HEK293 (cell line): ENCODE results near the gene CRTAC1.

Experiments used
- CTCF ChIA-PET: fragments of 350-600 bp; formaldehyde crosslinking; extraction: SDS; loops from one replicate; lab custom pipeline; 2021; ENCODE audit warnings: antibody characterized with exemption; lab: Yijun Ruan, JAX
- POLR2A ChIA-PET: fragments of 300-600 bp; formaldehyde crosslinking; extraction: SDS; loops from one replicate; lab custom pipeline; 2020; ENCODE audit warnings: antibody characterized with exemption, inconsistent platforms; lab: Yijun Ruan, JAX
- H3K27ac ChIP-seq: fragments of 200-500 bp; sonication (Bioruptor generic); 2 replicates; pipeline ENCODE4 v1.5.1; 2014; ENCODE audit warnings: low read depth, low read length, control low read depth, inconsistent platforms; ENCODE audit errors: extremely low read depth
- H3K36me3 ChIP-seq, 2 experiments: fragments of 200-500 bp in 1 of 2; sonication (Bioruptor generic) in 1 of 2; 1 replicate in 1 of 2; 2 replicates in 1 of 2; pipeline ENCODE4 v1.5.1; 2014 to 2017; ENCODE audit warnings: inconsistent platforms in 2 of 2, low read length in 2 of 2; ENCODE audit not compliant: control insufficient read depth in 2 of 2, insufficient read depth in 1 of 2
- H3K4me1 ChIP-seq: fragments of 200-500 bp; sonication (Bioruptor generic); 2 replicates; pipeline ENCODE4 v1.5.1; 2014; ENCODE audit warnings: mild to moderate bottlenecking, low read length, inconsistent platforms; ENCODE audit not compliant: control insufficient read depth, insufficient read depth
- H3K4me3 ChIP-seq: 2 replicates; pipeline ENCODE4 v1.5.1; 2011; ENCODE audit warnings: low read depth, mild to moderate bottlenecking, control low read depth, low read length, moderate library complexity
- H3K9me3 ChIP-seq: fragments of 200-500 bp; sonication (Bioruptor generic); 2 replicates; pipeline ENCODE4 v1.5.1; 2014; ENCODE audit warnings: low read depth, low read length, inconsistent platforms; ENCODE audit not compliant: control insufficient read depth, insufficient read depth
- HOXA7 ChIP-seq: sonication (generic); formaldehyde crosslinking; IDR thresholded peaks from 2 replicates; pipeline ENCODE4 v1.8.1; 2022; ENCODE audit warnings: missing genetic modification reagents, borderline replicate concordance
- KLF1 ChIP-seq: fragments of 450-650 bp; formaldehyde crosslinking; IDR thresholded peaks from 2 replicates; pipeline ENCODE4 v1.5.1; 2016; ENCODE audit warnings: missing biosample characterization, missing genetic modification characterization
- KLF9 ChIP-seq: fragments of 450-650 bp; formaldehyde crosslinking; IDR thresholded peaks from 2 replicates; pipeline ENCODE4 v1.5.1; 2016; ENCODE audit warnings: missing biosample characterization, missing genetic modification characterization, low read depth
- MZF1 ChIP-seq: fragments of 450-650 bp; formaldehyde crosslinking; IDR thresholded peaks from 2 replicates; pipeline ENCODE4 v1.5.1; 2017; ENCODE audit warnings: missing biosample characterization, missing genetic modification characterization, borderline replicate concordance
- SCRT1 ChIP-seq: fragments of 450-650 bp; formaldehyde crosslinking; IDR thresholded peaks from 2 replicates; pipeline ENCODE4 v1.5.1; 2016; ENCODE audit warnings: missing biosample characterization, missing genetic modification characterization, borderline replicate concordance
- SETDB1 ChIP-seq: IDR thresholded peaks from one replicate; pipeline ENCODE4 v1.6.1; 2017; ENCODE audit warnings: mild to moderate bottlenecking, low read length, moderate library complexity, mixed read lengths; ENCODE audit not compliant: insufficient read length
- ZBTB48 ChIP-seq: fragments of 450-650 bp; formaldehyde crosslinking; IDR thresholded peaks from 2 replicates; pipeline ENCODE4 v1.5.1; 2016; ENCODE audit warnings: missing biosample characterization, missing genetic modification characterization
- ZFP69B ChIP-seq: fragments of 450-650 bp; formaldehyde crosslinking; IDR thresholded peaks from 2 replicates; pipeline ENCODE4 v1.5.1; 2016; ENCODE audit warnings: missing biosample characterization, missing genetic modification characterization
- ZNF133 ChIP-seq: fragments of 450-650 bp; formaldehyde crosslinking; IDR thresholded peaks from 2 replicates; pipeline ENCODE4 v1.5.1; 2016; ENCODE audit warnings: missing biosample characterization, missing genetic modification characterization
- ZNF416 ChIP-seq: fragments of 450-650 bp; formaldehyde crosslinking; IDR thresholded peaks from 2 replicates; pipeline ENCODE4 v1.5.1; 2016; ENCODE audit warnings: missing biosample characterization, missing genetic modification characterization
- ZNF426 ChIP-seq: fragments of 450-650 bp; formaldehyde crosslinking; IDR thresholded peaks from 2 replicates; pipeline ENCODE4 v1.5.1; 2017; ENCODE audit warnings: missing biosample characterization, missing genetic modification characterization, mild to moderate bottlenecking, inconsistent platforms, moderate library complexity
- ZNF48 ChIP-seq: fragments of 450-650 bp; formaldehyde crosslinking; IDR thresholded peaks from 2 replicates; pipeline ENCODE4 v1.5.1; 2016; ENCODE audit warnings: missing biosample characterization, missing genetic modification characterization
- ZNF529 ChIP-seq: fragments of 450-650 bp; formaldehyde crosslinking; IDR thresholded peaks from 2 replicates; pipeline ENCODE4 v1.5.1; 2017; ENCODE audit warnings: missing genetic modification characterization, missing biosample characterization; ENCODE audit not compliant: insufficient replicate concordance
- ZNF561 ChIP-seq: fragments of 450-650 bp; IDR thresholded peaks from 2 replicates; pipeline ENCODE4 v1.5.1; 2018; ENCODE audit warnings: missing biosample characterization, missing genetic modification characterization, borderline replicate concordance
- ZNF610 ChIP-seq: fragments of 450-650 bp; formaldehyde crosslinking; IDR thresholded peaks from 2 replicates; pipeline ENCODE4 v1.5.1; 2016; ENCODE audit warnings: missing biosample characterization, missing genetic modification characterization, borderline replicate concordance
- ZNF747 ChIP-seq: fragments of 450-650 bp; formaldehyde crosslinking; IDR thresholded peaks from 2 replicates; pipeline ENCODE4 v1.5.1; 2016; ENCODE audit warnings: missing biosample characterization, missing genetic modification characterization
- ZNF776 ChIP-seq: fragments of 450-650 bp; formaldehyde crosslinking; IDR thresholded peaks from 2 replicates; pipeline ENCODE4 v1.5.0; 2017; ENCODE audit warnings: missing biosample characterization, missing genetic modification characterization, borderline replicate concordance
- ZXDB ChIP-seq: fragments of 450-650 bp; formaldehyde crosslinking; IDR thresholded peaks from 2 replicates; pipeline ENCODE4 v1.5.1; 2016; ENCODE audit warnings: missing biosample characterization, missing genetic modification characterization
- TF ChIP-seq, protein P1 (sequence below): IDR thresholded peaks from 2 replicates; pipeline ENCODE4 v1.6.1; 2011; ENCODE audit warnings: mild to moderate bottlenecking, low read depth, low read length, borderline replicate concordance
- TF ChIP-seq, protein P2 (sequence below): fragments of 450-650 bp; formaldehyde crosslinking; IDR thresholded peaks from 2 replicates; pipeline ENCODE4 v1.5.1; 2016; ENCODE audit warnings: missing biosample characterization, missing genetic modification characterization
- TF ChIP-seq, protein P3 (sequence below): sonication (generic); formaldehyde crosslinking; IDR thresholded peaks from 2 replicates; pipeline ENCODE4 v1.8.1; 2022; ENCODE audit warnings: mild to moderate bottlenecking, moderate library complexity, missing genetic modification reagents
- TF ChIP-seq, protein P4 (sequence below): fragments of 450-650 bp; formaldehyde crosslinking; IDR thresholded peaks from 2 replicates; pipeline ENCODE4 v1.5.1; 2017; ENCODE audit warnings: missing biosample characterization, missing genetic modification characterization
- TF ChIP-seq, protein P5 (sequence below): fragments of 450-650 bp; formaldehyde crosslinking; IDR thresholded peaks from 2 replicates; pipeline ENCODE4 v1.5.1; 2016; ENCODE audit warnings: missing biosample characterization, missing genetic modification characterization, borderline replicate concordance
- TF ChIP-seq, protein P6 (sequence below): fragments of 450-650 bp; formaldehyde crosslinking; IDR thresholded peaks from 2 replicates; pipeline ENCODE4 v1.5.1; 2017; ENCODE audit warnings: missing biosample characterization, missing genetic modification characterization

CRTAC1 gene

DNA sequence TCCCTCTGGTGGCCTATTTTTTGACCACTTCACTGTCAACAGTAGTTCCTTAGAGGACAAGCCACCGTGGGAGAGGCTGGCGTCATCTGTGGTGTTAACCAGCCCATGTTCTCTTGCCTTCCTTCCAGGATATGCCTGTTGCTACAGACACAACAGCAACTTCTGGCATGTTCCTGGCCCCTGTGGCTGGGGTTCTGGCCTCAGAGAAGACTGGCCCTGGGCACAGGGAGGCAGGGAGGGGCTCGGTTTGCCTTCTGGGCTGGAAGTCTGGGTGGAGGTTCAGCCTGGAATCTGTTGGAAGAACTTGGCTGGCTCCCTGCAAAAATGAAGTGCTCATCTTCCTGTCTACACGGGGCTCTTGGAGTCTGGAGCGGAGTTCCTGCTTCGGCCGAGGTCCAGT is 155.0 kb downstream of the CRTAC1 start:
- H3K4me3 ChIP-seq = no peak overlapping the region
- ChIA-PET CTCF (interaction anchor here (2.0 to 2.2 kb wide), 2 partner anchors 83 to 84 kb away, joined by 7 to 16 read pairs; no protein-coding TSS in a partner anchor), POLR2A (interaction anchor here (0.8 kb wide), 1 partner anchor 139 kb away, joined by 3 read pairs; the partner anchor contains the start of gene ZFYVE27)
- TF ChIP-seq ZFP69B (no peak), ZNF416 (tag by site-specific recombination) (no peak), KLF1 (tag by site-specific recombination) (no peak), ZNF561 (tag by site-specific recombination) (no peak), ZNF747 (no peak), SETDB1 (no peak)
- TF ChIP-seq, protein P1, sequence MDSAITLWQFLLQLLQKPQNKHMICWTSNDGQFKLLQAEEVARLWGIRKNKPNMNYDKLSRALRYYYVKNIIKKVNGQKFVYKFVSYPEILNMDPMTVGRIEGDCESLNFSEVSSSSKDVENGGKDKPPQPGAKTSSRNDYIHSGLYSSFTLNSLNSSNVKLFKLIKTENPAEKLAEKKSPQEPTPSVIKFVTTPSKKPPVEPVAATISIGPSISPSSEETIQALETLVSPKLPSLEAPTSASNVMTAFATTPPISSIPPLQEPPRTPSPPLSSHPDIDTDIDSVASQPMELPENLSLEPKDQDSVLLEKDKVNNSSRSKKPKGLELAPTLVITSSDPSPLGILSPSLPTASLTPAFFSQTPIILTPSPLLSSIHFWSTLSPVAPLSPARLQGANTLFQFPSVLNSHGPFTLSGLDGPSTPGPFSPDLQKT = no peak
- TF ChIP-seq, protein P2, sequence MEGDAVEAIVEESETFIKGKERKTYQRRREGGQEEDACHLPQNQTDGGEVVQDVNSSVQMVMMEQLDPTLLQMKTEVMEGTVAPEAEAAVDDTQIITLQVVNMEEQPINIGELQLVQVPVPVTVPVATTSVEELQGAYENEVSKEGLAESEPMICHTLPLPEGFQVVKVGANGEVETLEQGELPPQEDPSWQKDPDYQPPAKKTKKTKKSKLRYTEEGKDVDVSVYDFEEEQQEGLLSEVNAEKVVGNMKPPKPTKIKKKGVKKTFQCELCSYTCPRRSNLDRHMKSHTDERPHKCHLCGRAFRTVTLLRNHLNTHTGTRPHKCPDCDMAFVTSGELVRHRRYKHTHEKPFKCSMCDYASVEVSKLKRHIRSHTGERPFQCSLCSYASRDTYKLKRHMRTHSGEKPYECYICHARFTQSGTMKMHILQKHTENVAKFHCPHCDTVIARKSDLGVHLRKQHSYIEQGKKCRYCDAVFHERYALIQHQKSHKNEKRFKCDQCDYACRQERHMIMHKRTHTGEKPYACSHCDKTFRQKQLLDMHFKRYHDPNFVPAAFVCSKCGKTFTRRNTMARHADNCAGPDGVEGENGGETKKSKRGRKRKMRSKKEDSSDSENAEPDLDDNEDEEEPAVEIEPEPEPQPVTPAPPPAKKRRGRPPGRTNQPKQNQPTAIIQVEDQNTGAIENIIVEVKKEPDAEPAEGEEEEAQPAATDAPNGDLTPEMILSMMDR (tag by site-specific recombination) = no peak
- H3K36me3 ChIP-seq = no peaks in the 10 kb centered on the region
- H3K27ac ChIP-seq = no peak overlapping the region
- H3K4me1 ChIP-seq = 0 out of 2 replicates have a peak, but pooled peaks cover 2% of the 10 kb centered on the region
- no peaks in the 10 kb centered on the region for H3K9me3 ChIP-seq

DNA sequence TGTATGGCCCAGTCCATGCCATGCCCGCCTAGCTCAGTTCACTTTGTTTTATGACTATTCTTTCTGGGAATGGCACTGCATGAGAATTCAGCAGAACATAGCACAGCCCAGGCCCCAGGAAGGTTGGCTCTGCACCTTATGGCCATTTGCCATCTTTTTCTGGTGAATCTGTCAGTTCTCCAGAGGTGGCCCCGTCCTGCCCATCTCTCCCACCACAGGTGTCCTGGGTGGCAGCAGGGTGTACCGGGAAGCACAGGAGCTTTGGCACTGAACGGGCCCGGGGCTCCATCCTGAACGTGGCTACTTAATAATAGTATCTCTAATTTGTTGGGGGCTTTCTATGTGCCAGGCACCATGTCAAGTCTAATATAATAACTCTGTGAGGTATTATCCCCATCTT is 156.1 kb downstream of the CRTAC1 start:
- CTCF ChIA-PET = interaction anchor here (0.6 to 2.2 kb wide), 4 partner anchors 9 to 250 kb away, joined by 3 to 16 read pairs (median 4); no protein-coding TSS in a partner anchor
- no peak overlapping the region for H3K4me3 ChIP-seq
- H3K4me1 ChIP-seq = 0 out of 2 replicates have a peak, but pooled peaks cover 2% of the 10 kb centered on the region
- POLR2A ChIA-PET = interaction anchor here (0.6 to 0.8 kb wide), 2 partner anchors 138 to 328 kb away, joined by 3 read pairs; partner anchors contain the start of gene ZFYVE27
- H3K9me3 ChIP-seq = no peaks in the 10 kb centered on the region
- no peaks in the 10 kb centered on the region for H3K36me3 ChIP-seq
- TF ChIP-seq, protein P3, sequence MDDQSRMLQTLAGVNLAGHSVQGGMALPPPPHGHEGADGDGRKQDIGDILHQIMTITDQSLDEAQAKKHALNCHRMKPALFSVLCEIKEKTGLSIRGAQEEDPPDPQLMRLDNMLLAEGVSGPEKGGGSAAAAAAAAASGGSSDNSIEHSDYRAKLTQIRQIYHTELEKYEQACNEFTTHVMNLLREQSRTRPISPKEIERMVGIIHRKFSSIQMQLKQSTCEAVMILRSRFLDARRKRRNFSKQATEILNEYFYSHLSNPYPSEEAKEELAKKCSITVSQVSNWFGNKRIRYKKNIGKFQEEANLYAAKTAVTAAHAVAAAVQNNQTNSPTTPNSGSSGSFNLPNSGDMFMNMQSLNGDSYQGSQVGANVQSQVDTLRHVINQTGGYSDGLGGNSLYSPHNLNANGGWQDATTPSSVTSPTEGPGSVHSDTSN (CRISPR knock-in tag) = no peak
- TF ChIP-seq, protein P4, sequence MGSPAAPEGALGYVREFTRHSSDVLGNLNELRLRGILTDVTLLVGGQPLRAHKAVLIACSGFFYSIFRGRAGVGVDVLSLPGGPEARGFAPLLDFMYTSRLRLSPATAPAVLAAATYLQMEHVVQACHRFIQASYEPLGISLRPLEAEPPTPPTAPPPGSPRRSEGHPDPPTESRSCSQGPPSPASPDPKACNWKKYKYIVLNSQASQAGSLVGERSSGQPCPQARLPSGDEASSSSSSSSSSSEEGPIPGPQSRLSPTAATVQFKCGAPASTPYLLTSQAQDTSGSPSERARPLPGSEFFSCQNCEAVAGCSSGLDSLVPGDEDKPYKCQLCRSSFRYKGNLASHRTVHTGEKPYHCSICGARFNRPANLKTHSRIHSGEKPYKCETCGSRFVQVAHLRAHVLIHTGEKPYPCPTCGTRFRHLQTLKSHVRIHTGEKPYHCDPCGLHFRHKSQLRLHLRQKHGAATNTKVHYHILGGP (tag by site-specific recombination) = no peak
- TF ChIP-seq ZNF426 (no peak), ZXDB (tag by site-specific recombination) (no peak), ZBTB48 (tag by site-specific recombination) (no peak), ZNF610 (tag by site-specific recombination) (no peak), KLF9 (no peak), SCRT1 (tag by site-specific recombination) (no peak), ZNF529 (no peak), ZNF776 (tag by site-specific recombination) (no peak), ZNF561 (tag by site-specific recombination) (no peak), KLF1 (tag by site-specific recombination) (no peak), ZNF133 (tag by site-specific recombination) (no peak), ZNF48 (no peak), MZF1 (tag by site-specific recombination) (no peak), HOXA7 (CRISPR knock-in tag) (no peak)
- TF ChIP-seq, protein P5, sequence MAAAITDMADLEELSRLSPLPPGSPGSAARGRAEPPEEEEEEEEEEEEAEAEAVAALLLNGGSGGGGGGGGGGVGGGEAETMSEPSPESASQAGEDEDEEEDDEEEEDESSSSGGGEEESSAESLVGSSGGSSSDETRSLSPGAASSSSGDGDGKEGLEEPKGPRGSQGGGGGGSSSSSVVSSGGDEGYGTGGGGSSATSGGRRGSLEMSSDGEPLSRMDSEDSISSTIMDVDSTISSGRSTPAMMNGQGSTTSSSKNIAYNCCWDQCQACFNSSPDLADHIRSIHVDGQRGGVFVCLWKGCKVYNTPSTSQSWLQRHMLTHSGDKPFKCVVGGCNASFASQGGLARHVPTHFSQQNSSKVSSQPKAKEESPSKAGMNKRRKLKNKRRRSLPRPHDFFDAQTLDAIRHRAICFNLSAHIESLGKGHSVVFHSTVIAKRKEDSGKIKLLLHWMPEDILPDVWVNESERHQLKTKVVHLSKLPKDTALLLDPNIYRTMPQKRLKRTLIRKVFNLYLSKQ = no peak
- TF ChIP-seq, protein P6, sequence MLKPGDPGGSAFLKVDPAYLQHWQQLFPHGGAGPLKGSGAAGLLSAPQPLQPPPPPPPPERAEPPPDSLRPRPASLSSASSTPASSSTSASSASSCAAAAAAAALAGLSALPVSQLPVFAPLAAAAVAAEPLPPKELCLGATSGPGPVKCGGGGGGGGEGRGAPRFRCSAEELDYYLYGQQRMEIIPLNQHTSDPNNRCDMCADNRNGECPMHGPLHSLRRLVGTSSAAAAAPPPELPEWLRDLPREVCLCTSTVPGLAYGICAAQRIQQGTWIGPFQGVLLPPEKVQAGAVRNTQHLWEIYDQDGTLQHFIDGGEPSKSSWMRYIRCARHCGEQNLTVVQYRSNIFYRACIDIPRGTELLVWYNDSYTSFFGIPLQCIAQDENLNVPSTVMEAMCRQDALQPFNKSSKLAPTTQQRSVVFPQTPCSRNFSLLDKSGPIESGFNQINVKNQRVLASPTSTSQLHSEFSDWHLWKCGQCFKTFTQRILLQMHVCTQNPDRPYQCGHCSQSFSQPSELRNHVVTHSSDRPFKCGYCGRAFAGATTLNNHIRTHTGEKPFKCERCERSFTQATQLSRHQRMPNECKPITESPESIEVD (tag by site-specific recombination) = no peak
- TF ChIP-seq, all 188 proteins: peak for 0
- H3K27ac ChIP-seq = no peak overlapping the region
